WI38 (cell line): ENCODE data around the gene LOXL1.

Source experiments
- H3K4me3 ChIP-seq: 2 replicates; pipeline ENCODE4 v1.5.1; 2011; ENCODE audit warnings: low read depth, mild to moderate bottlenecking, control low read depth, low read length
- TF ChIP-seq, protein P1 (sequence below): IDR thresholded peaks from 2 replicates; pipeline ENCODE4 v1.5.1; 2012; ENCODE audit warnings: low read depth, mild to moderate bottlenecking, control low read depth, low read length

The LOXL1 gene

GRCh38 chr15:73925848-73926218 lies 429 bp upstream of the LOXL1 start:
- H3K4me3 ChIP-seq = peak overlapping the region; percentile 71
- TF ChIP-seq, protein P1, sequence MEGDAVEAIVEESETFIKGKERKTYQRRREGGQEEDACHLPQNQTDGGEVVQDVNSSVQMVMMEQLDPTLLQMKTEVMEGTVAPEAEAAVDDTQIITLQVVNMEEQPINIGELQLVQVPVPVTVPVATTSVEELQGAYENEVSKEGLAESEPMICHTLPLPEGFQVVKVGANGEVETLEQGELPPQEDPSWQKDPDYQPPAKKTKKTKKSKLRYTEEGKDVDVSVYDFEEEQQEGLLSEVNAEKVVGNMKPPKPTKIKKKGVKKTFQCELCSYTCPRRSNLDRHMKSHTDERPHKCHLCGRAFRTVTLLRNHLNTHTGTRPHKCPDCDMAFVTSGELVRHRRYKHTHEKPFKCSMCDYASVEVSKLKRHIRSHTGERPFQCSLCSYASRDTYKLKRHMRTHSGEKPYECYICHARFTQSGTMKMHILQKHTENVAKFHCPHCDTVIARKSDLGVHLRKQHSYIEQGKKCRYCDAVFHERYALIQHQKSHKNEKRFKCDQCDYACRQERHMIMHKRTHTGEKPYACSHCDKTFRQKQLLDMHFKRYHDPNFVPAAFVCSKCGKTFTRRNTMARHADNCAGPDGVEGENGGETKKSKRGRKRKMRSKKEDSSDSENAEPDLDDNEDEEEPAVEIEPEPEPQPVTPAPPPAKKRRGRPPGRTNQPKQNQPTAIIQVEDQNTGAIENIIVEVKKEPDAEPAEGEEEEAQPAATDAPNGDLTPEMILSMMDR = no peak

GRCh38 chr15:73927003-73927475 lies 777 bp downstream of the LOXL1 start:
- TF ChIP-seq, protein P1 = no peak
- peak overlapping the region; percentile 71 for H3K4me3 ChIP-seq

DNA sequence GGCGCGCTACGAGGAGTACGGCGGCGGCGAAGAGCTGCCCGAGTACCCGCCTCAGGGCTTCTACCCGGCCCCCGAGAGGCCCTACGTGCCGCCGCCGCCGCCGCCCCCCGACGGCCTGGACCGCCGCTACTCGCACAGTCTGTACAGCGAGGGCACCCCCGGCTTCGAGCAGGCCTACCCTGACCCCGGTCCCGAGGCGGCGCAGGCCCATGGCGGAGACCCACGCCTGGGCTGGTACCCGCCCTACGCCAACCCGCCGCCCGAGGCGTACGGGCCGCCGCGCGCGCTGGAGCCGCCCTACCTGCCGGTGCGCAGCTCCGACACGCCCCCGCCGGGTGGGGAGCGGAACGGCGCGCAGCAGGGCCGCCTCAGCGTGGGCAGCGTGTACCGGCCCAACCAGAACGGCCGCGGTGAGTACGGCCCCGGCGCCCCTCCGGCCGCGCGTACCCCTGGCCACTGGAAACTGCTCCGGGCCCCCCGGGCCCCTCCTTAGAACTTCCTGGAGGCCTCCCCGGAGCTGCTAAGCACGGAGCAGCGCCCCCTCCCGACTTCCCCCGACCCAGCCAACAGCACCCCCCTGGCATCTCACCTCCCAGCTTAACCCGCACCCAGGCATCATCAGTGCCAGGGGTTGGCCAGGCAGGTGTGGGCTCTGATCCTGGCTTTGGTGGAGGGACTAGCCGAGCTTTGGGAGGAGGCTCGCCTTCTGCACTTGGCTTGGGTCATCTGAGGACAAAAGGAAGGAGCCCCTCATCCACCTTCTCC lies 1.4 kb downstream of the LOXL1 start:
- TF ChIP-seq, protein P1 = peak; percentile 49
- H3K4me3 ChIP-seq = peak overlapping the region; percentile 71

GRCh38 chr15:73928241-73928579 lies 1.9 kb downstream of the LOXL1 start:
- TF ChIP-seq, protein P1 = no peak
- H3K4me3 ChIP-seq = peak overlapping the region; percentile 71

GRCh38 chr15:73928971-73929627 lies 2.8 kb downstream of the LOXL1 start:
- H3K4me3 ChIP-seq = peak overlapping the region; percentile 71
- TF ChIP-seq, protein P1 = no peak

- peak overlapping the region; percentile 71 for H3K4me3 ChIP-seq
- TF ChIP-seq, protein P1 = no peak
Measured at GRCh38 chr15:73930371-73930770, 4.1 kb downstream of the LOXL1 start.

DNA sequence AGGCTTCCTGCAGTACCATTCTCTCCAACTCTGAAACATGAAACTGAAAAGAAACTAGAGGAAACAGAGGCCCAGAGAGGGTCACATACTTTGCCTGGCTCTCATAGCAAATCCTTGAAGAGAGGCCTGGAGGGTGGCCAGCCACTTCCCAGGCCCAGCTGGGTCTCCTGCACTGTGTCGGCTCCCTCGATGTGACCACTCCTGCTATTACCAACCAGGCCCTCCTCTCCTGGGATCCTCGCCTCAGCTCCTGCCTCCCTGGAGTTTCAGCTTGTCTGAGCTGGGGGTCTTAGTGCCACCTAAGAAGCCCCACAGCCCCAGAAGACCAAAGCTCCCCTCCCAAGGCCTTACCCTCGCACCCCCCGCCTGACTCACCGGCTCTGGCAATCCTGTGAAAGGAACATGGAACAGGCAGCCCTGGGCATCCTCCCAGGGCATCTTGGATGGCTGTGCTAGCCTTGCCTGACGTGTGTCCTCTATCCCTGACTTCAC lies 4.6 kb downstream of the LOXL1 start:
- no peak overlapping the region for H3K4me3 ChIP-seq
- TF ChIP-seq, protein P1 = no peak
